GM23338 (cell line): ENCODE measurements around the gene TMEM116. TPM values are rescaled to one million over a fixed set of nuclear protein-coding genes. Genes with fewer than 3 reads are reported as not detected.

Experiments
- ATAC-seq: fragments of 200-7000 bp; cut with Tn5 transposase; 3 replicates; pipeline ENCODE4 v1.9.1; 2020
- DNase-seq: peaks from one replicate; pipeline ENCODE4 v3.0.0-alpha.2; 2015; ENCODE audit warnings: low spot score
- H2AFZ ChIP-seq: fragments of 200-600 bp; sonication (generic); 2 replicates; pipeline ENCODE4 v1.8.0; 2016; ENCODE audit warnings: antibody characterized with exemption, mild to moderate bottlenecking, moderate library complexity
- H3F3A ChIP-seq: fragments of 200-600 bp; sonication (generic); replicated peaks from 2 replicates; pipeline ENCODE4 v1.8.0; 2017; ENCODE audit warnings: antibody characterized with exemption, mixed run types, low read depth
- H3K27ac ChIP-seq: fragments of 200-600 bp; sonication (generic); 2 replicates; pipeline ENCODE4 v1.6.1; 2016; ENCODE audit warnings: low read depth
- H3K27me3 ChIP-seq: fragments of 200-600 bp; sonication (generic); 2 replicates; pipeline ENCODE4 v1.8.0; 2016; ENCODE audit warnings: mild to moderate bottlenecking, mixed run types, moderate library complexity; ENCODE audit not compliant: insufficient read depth
- H3K36me3 ChIP-seq: fragments of 200-600 bp; sonication (generic); 2 replicates; pipeline ENCODE4 v1.8.0; 2016; ENCODE audit warnings: mild to moderate bottlenecking; ENCODE audit not compliant: insufficient read depth
- H3K4me1 ChIP-seq: fragments of 200-600 bp; sonication (generic); 2 replicates; pipeline ENCODE4 v1.8.0; 2016; ENCODE audit warnings: mild to moderate bottlenecking, moderate library complexity; ENCODE audit not compliant: insufficient read depth
- H3K4me2 ChIP-seq: fragments of 200-600 bp; sonication (generic); 2 replicates; pipeline ENCODE4 v1.7.1; 2017; ENCODE audit warnings: mixed run types
- H3K4me3 ChIP-seq: fragments of 200-600 bp; sonication (generic); 2 replicates; pipeline ENCODE4 v1.6.1; 2016; ENCODE audit warnings: mixed run types
- H3K79me2 ChIP-seq: fragments of 200-600 bp; sonication (generic); replicated peaks from 2 replicates; pipeline ENCODE4 v1.8.0; 2017; ENCODE audit warnings: mild to moderate bottlenecking; ENCODE audit not compliant: insufficient read depth
- H3K9me2 ChIP-seq: fragments of 200-600 bp; sonication (generic); 2 replicates; pipeline ENCODE4 v1.8.0; 2017; ENCODE audit not compliant: insufficient read depth
- H4K20me1 ChIP-seq: fragments of 200-600 bp; sonication (generic); replicated peaks from 2 replicates; pipeline ENCODE4 v1.8.0; 2017; ENCODE audit warnings: mild to moderate bottlenecking; ENCODE audit not compliant: insufficient read depth
- H3K27ac Mint-ChIP-seq: 2 replicates; pipeline ENCODE4 v1.8.0; 2020; ENCODE audit warnings: inconsistent platforms, mild to moderate bottlenecking, moderate library complexity, mixed read lengths
- H3K27me3 Mint-ChIP-seq: 3 replicates; pipeline ENCODE4 v1.8.0; 2022; ENCODE audit warnings: low read depth, mild to moderate bottlenecking, moderate library complexity, mixed read lengths, inconsistent platforms; ENCODE audit not compliant: insufficient read depth, poor library complexity
- H3K36me3 Mint-ChIP-seq: 3 replicates; pipeline ENCODE4 v1.8.0; 2021; ENCODE audit warnings: low read depth, mild to moderate bottlenecking, inconsistent platforms, moderate library complexity, mixed read lengths
- H3K4me1 Mint-ChIP-seq: 3 replicates; pipeline ENCODE4 v1.8.0; 2020; ENCODE audit warnings: mild to moderate bottlenecking, inconsistent platforms, mixed read lengths
- H3K4me3 Mint-ChIP-seq: 3 replicates; pipeline ENCODE4 v1.8.0; 2021; ENCODE audit warnings: moderate library complexity, mild to moderate bottlenecking, inconsistent platforms, mixed read lengths
- H3K9me3 Mint-ChIP-seq: 3 replicates; pipeline ENCODE4 v1.8.0; 2020; ENCODE audit warnings: moderate library complexity, mild to moderate bottlenecking, inconsistent platforms, mixed read lengths
- CTCF ChIP-seq, 2 experiments: fragments of 200-600 bp in 1 of 2; sonication (generic) in 1 of 2; conservative IDR thresholded peaks; 2 replicates each; pipeline versions ENCODE4 v1.5.1 to v1.6.1; 2016 to 2017; ENCODE audit warnings: antibody characterized with exemption in 2 of 2, low read depth in 2 of 2, mild to moderate bottlenecking in 2 of 2, moderate library complexity in 1 of 2
- ETS1 ChIP-seq: IDR thresholded peaks from 2 replicates; pipeline ENCODE4 v1.6.1; 2016; ENCODE audit warnings: antibody characterized with exemption
- JUNB ChIP-seq: IDR thresholded peaks from one replicate; pipeline ENCODE4 v1.6.1; 2016; ENCODE audit warnings: antibody characterized with exemption; ENCODE audit not compliant: unreplicated experiment
- POLR2AphosphoS5 ChIP-seq: IDR thresholded peaks from 2 replicates; pipeline ENCODE4 v1.6.1; 2016; ENCODE audit warnings: antibody characterized with exemption, low read depth
- STAT1 ChIP-seq: IDR thresholded peaks from one replicate; pipeline ENCODE4 v1.6.1; 2016; ENCODE audit warnings: antibody characterized with exemption; ENCODE audit not compliant: unreplicated experiment
- ZNF462 ChIP-seq: fragments of 250-450 bp; sonication (Bioruptor Pico); IDR thresholded peaks from 2 replicates; pipeline ENCODE4 v1.5.0; 2020; ENCODE audit warnings: mild to moderate bottlenecking, moderate library complexity
- polyA plus RNA-seq: library from polyadenylated mRNA; unstranded; fragments of >200 nt; fragmentation: Nextera tagmentation; extraction: Ambion mirVana; gene quantifications from 2 replicates; pipeline ENCODE4 v1.2.1, GENCODE V29; 2016
- total RNA-seq: library from RNA; depleted of rRNA; stranded (reverse); fragments of >200 nt; shearing (Covaris generic); gene quantifications from 2 replicates; pipeline ENCODE4 v1.2.3, GENCODE V29; 2014

The TMEM116 gene
- total and polyA plus RNA-seq, 2 experiments from 2014 or later, result 8.0 to 10.4 TPM

DNA sequence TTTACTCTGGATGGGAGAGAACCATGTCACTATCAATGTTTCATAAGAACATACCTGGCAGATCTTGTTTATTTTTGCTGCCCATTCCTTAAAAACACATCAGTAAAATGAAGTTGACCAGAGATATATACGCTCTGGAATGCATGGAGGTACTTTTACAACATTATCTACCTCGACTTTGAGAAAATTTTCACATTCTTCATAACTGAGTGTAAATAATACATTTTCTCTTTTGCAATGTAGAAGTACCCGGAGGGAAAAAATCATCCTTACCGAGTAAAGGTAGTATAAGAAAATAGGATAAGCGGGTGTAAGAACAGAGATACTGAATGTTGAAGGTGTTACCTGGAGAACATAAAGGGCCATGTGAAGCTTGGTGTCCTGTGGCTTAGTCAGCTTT lies 80.7 kb downstream of the TMEM116 start:
- no peak for ATAC-seq
- Histone ChIP-seq H3K4me2 (no peak overlapping the region), H4K20me1 (no peaks in the 10 kb centered on the region), H3K4me3 (no peak overlapping the region), H3K27ac (no peak overlapping the region), H3K4me1 (no peaks in the 10 kb centered on the region), H3F3A (no peaks in the 10 kb centered on the region), H3K36me3 (no peaks in the 10 kb centered on the region), H3K79me2 (no peaks in the 10 kb centered on the region), H3K27me3 (no peaks in the 10 kb centered on the region), H3K9me2 (no peaks in the 10 kb centered on the region), H2AFZ (no peak overlapping the region)
- no peak for DNase-seq
- H3K27ac Mint-ChIP-seq, result no peak overlapping the region
- no peaks in the 10 kb centered on the region for H3K9me3 Mint-ChIP-seq
- H3K36me3 Mint-ChIP-seq, result no peaks in the 10 kb centered on the region
- peaks cover 7% of the 10 kb centered on the region; the same call in 2 of the 3 replicates for H3K4me1 Mint-ChIP-seq
- no peak for TF ChIP-seq ETS1
- no peak for TF ChIP-seq JUNB
- TF ChIP-seq CTCF (conservative IDR thresholded peaks at IDR 0.05; ENCODE audit: low read depth in 2 of 2), result no peak
- no peak for TF ChIP-seq STAT1
- TF ChIP-seq POLR2AphosphoS5, result no peak
- TF ChIP-seq ZNF462 (CRISPR knock-in tag), result no peak
- peaks cover 2% of the 10 kb centered on the region for H3K27me3 Mint-ChIP-seq
- H3K4me3 Mint-ChIP-seq, result no peak overlapping the region
